B cell (primary cell): ENCODE measurements around the gene PLAC1. TPM values are rescaled to one million over a fixed set of nuclear protein-coding genes. Genes with fewer than 3 reads are reported as not detected.

ENCODE experiments used
- ATAC-seq: fragments of 200-7000 bp; cut with Tn5 transposase; one replicate; pipeline ENCODE4 v1.10.0; 2021; ENCODE audit warnings: low read depth, mild to moderate bottlenecking, moderate number of reproducible peaks, moderate library complexity
- CTCF ChIA-PET: fragments of 350-600 bp; sonication (Branson Sonifier 250); formaldehyde crosslinking; loops from one replicate; lab custom pipeline; 2021; ENCODE audit warnings: antibody characterized with exemption, inconsistent platforms; lab: Charles Lee
- POLR2A ChIA-PET: fragments of 350-600 bp; sonication (Branson Sonifier 250); formaldehyde crosslinking; loops from one replicate; lab custom pipeline; 2021; ENCODE audit warnings: antibody characterized with exemption; lab: Charles Lee
- DNase-seq: peaks from one replicate; pipeline ENCODE4 v3.0.0; 2013
- H2AFZ ChIP-seq: 2 replicates; pipeline ENCODE4 v1.6.1; 2012; ENCODE audit warnings: mild to moderate bottlenecking, low read depth, low read length; ENCODE audit not compliant: insufficient read depth, poor library complexity, severe bottlenecking
- H3K27ac ChIP-seq, 2 donors: 1 replicate in 1 of 2; 2 replicates in 1 of 2; pipeline ENCODE4 v1.5.1; 2012 to 2013; ENCODE audit warnings: low read length in 2 of 2, mild to moderate bottlenecking in 2 of 2, moderate library complexity in 1 of 2
- H3K27me3 ChIP-seq, 4 experiments: fragments of 200-600 bp in 1 of 4; sonication (generic) in 1 of 4; replicated peaks in 1 of 4; 1 replicate in 2 of 4; 2 replicates in 2 of 4; pipeline versions ENCODE4 v1.6.1 to v1.7.0; 2013 to 2016; ENCODE audit warnings: low read length in 3 of 4, mild to moderate bottlenecking in 2 of 4, mixed read lengths in 1 of 4, moderate library complexity in 1 of 4; ENCODE audit not compliant: insufficient read depth in 4 of 4, control insufficient read depth in 3 of 4; ENCODE audit errors: control extremely low read depth in 1 of 4
- H3K36me3 ChIP-seq, 2 experiments: replicated peaks in 1 of 2; 1 replicate in 1 of 2; 2 replicates in 1 of 2; pipeline versions ENCODE4 v1.6.1 to v1.7.1; 2013; ENCODE audit warnings: low read length in 1 of 2; ENCODE audit not compliant: insufficient read depth in 2 of 2, control insufficient read depth in 1 of 2; ENCODE audit errors: control extremely low read depth in 1 of 2, extremely low read depth in 1 of 2
- H3K4me1 ChIP-seq, 2 donors: fragments of 200-600 bp in 1 of 2; sonication (generic) in 1 of 2; 1 replicate in 1 of 2; 2 replicates in 1 of 2; pipeline versions ENCODE4 v1.5.1 to v1.6.1; 2013 to 2017; ENCODE audit warnings: low read length in 2 of 2; ENCODE audit not compliant: control insufficient read depth in 2 of 2, insufficient read depth in 2 of 2
- H3K4me2 ChIP-seq: replicated peaks from 2 replicates; pipeline ENCODE3; 2012; ENCODE audit warnings: mild to moderate bottlenecking, low read depth, low read length; ENCODE audit not compliant: poor library complexity, severe bottlenecking
- H3K4me3 ChIP-seq, 5 experiments: fragments of 200-600 bp in 1 of 5; sonication (generic) in 1 of 5; 1 replicate in 3 of 5; 2 replicates in 2 of 5; pipeline versions ENCODE4 v1.5.1 to v1.7.0; 2011 to 2016; ENCODE audit warnings: low read length in 4 of 5, mild to moderate bottlenecking in 4 of 5, low read depth in 2 of 5, control low read depth in 1 of 5, moderate library complexity in 1 of 5; ENCODE audit not compliant: insufficient read depth in 1 of 5; ENCODE audit errors: control extremely low read depth in 1 of 5, extremely low read depth in 1 of 5
- H3K79me2 ChIP-seq: fragments of 200-600 bp; sonication (generic); one replicate; pipeline ENCODE4 v1.6.0; 2016; ENCODE audit warnings: low read length; ENCODE audit not compliant: control insufficient read depth, insufficient read depth
- H3K9ac ChIP-seq: fragments of 200-600 bp; sonication (generic); 2 replicates; pipeline ENCODE4 v1.6.1; 2017; ENCODE audit warnings: mild to moderate bottlenecking, low read length, moderate library complexity
- H3K9me3 ChIP-seq, 3 donors: one replicate each; pipeline versions ENCODE4 v1.6.1 to v1.7.1; 2013; ENCODE audit warnings: low read length in 2 of 3; ENCODE audit not compliant: control insufficient read depth in 2 of 3, insufficient read depth in 1 of 3; ENCODE audit errors: control extremely low read depth in 1 of 3
- H4K20me1 ChIP-seq: 2 replicates; pipeline ENCODE4 v1.6.0; 2012; ENCODE audit warnings: mild to moderate bottlenecking, low read length; ENCODE audit not compliant: insufficient read depth, control insufficient read depth, poor library complexity, severe bottlenecking
- H3K27ac Mint-ChIP-seq: one replicate; pipeline ENCODE4 v1.8.0; 2021; ENCODE audit warnings: mixed read lengths
- H3K27me3 Mint-ChIP-seq: one replicate; pipeline ENCODE4 v1.8.0; 2021; ENCODE audit warnings: mixed read lengths
- H3K4me1 Mint-ChIP-seq: one replicate; pipeline ENCODE4 v1.8.0; 2021; ENCODE audit warnings: mixed read lengths
- H3K4me3 Mint-ChIP-seq: one replicate; pipeline ENCODE4 v1.8.0; 2021; ENCODE audit warnings: mixed read lengths
- H3K9me3 Mint-ChIP-seq: one replicate; pipeline ENCODE4 v1.8.0; 2022; ENCODE audit warnings: mixed read lengths; ENCODE audit not compliant: insufficient read depth
- EZH2 ChIP-seq: IDR thresholded peaks from 2 replicates; pipeline ENCODE4 v1.6.1; 2012; ENCODE audit warnings: borderline replicate concordance, low read depth, mild to moderate bottlenecking, moderate library complexity, low read length; ENCODE audit not compliant: insufficient read depth, poor library complexity, severe bottlenecking
- WGBS: methylation state at CpG from one replicate; pipeline ENCODE4 v1.1.5; 2013; ENCODE audit warnings: missing lambda C conversion rate; ENCODE audit not compliant: insufficient coverage; 5-methylcytosine and 5-hydroxymethylcytosine counted together
- intact Hi-C: fragments of 100-400 bp; cut with micrococcal nuclease; formaldehyde crosslinking; loops from one replicate; pipeline ENCODE4 v1.10.0; 2022
- polyA plus RNA-seq: library from polyadenylated mRNA; depleted of rRNA; stranded (reverse); fragments of >200 nt; gene quantifications from 2 replicates; pipeline ENCODE4 v1.2.3, GENCODE V29; 2012
- total RNA-seq, 2 donors: library from RNA; stranded (reverse); fragments of 120-200 nt in 1 of 2; gene quantifications; 1 replicate in 1 of 2; 2 replicates in 1 of 2; pipeline versions ENCODE4 v1.2.3 to v1.2.4, GENCODE V29; 2013 to 2022
- TF ChIP-seq, protein P1 (sequence below): fragments of 200-600 bp; IDR thresholded peaks from one replicate; pipeline ENCODE4 v1.8.0; 2022; ENCODE audit warnings: antibody characterized with exemption, mild to moderate bottlenecking

PLAC1 gene
- total and polyA plus RNA-seq, 2 donors (not counting 1 experiment from before 2014, with no cell fraction given), result not detected

DNA sequence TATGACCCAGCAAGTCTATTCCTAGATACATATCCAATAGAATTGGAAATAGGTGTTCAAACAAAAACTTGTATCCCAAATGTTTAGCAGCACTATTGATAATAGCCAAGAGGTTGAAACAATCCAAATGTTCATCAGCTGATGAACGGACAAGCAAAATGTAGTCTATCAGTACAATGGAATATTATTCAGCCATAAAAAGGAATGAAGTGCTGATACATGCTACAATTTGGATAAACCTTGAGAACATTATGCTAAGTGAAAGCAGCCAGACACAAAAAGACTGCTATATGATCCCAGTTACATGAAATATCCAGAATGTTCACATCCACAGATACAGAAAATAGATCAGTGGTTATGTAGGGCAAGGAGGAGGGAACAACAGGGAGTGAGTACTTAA lies 50.1 kb downstream of the PLAC1 start:
- no peaks in the 10 kb centered on the region for H3K9me3 ChIP-seq
- Mint-ChIP-seq H3K27me3 (peaks cover 4% of the 10 kb centered on the region), H3K9me3 (no peaks in the 10 kb centered on the region), H3K4me1 (no peaks in the 10 kb centered on the region), H3K4me3 (no peak overlapping the region), H3K27ac (no peak overlapping the region)
- no peaks in the 10 kb centered on the region for H4K20me1 ChIP-seq
- no peak for TF ChIP-seq EZH2
- TF ChIP-seq, protein P1, sequence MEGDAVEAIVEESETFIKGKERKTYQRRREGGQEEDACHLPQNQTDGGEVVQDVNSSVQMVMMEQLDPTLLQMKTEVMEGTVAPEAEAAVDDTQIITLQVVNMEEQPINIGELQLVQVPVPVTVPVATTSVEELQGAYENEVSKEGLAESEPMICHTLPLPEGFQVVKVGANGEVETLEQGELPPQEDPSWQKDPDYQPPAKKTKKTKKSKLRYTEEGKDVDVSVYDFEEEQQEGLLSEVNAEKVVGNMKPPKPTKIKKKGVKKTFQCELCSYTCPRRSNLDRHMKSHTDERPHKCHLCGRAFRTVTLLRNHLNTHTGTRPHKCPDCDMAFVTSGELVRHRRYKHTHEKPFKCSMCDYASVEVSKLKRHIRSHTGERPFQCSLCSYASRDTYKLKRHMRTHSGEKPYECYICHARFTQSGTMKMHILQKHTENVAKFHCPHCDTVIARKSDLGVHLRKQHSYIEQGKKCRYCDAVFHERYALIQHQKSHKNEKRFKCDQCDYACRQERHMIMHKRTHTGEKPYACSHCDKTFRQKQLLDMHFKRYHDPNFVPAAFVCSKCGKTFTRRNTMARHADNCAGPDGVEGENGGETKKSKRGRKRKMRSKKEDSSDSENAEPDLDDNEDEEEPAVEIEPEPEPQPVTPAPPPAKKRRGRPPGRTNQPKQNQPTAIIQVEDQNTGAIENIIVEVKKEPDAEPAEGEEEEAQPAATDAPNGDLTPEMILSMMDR, result no peak
- ChIA-PET POLR2A (no interaction called here), CTCF (no interaction called here)
- H3K36me3 ChIP-seq, result no peaks in the 10 kb centered on the region
- no peak overlapping the region for H3K4me2 ChIP-seq
- ATAC-seq (no peak), DNase-seq (no peak)
- no peaks in the 10 kb centered on the region for H3K79me2 ChIP-seq
- no CpG with 5 or more reads among the region's 1 CpG for WGBS
- H3K27ac ChIP-seq, result no peak overlapping the region
- H2AFZ ChIP-seq, result no peak overlapping the region
- H3K9ac ChIP-seq, result no peak overlapping the region
- no peak overlapping the region for H3K4me3 ChIP-seq
- no peaks in the 10 kb centered on the region for H3K4me1 ChIP-seq
- intact Hi-C loops, result no loop called here
- H3K27me3 ChIP-seq, result no peaks in the 10 kb centered on the region

DNA sequence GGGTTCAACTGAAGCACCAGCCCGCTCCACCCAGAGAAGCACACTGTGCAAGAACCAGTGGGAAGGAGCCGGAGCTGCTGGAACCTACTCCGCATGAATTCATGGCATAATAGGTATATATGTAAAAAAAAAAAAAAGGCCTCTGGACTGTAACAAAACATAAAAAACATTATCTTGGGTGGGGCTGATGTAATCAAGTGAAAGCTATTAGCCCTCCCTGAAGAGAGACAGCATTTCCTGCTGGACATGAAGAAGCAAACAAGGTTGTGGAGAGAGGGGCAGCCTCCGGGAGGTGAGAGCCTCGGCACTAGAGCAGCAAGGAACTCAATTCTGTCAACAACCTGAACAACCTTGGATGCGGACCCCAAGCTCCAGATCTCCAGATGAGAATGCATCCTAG lies 50.7 kb downstream of the PLAC1 start:
- Mint-ChIP-seq H3K4me1 (no peaks in the 10 kb centered on the region), H3K27ac (no peak overlapping the region), H3K9me3 (no peaks in the 10 kb centered on the region), H3K4me3 (no peak overlapping the region), H3K27me3 (peaks cover 6% of the 10 kb centered on the region)
- ATAC-seq (no peak), DNase-seq (no peak)
- no peaks in the 10 kb centered on the region for H3K4me1 ChIP-seq
- H3K27me3 ChIP-seq, result no peaks in the 10 kb centered on the region
- no peaks in the 10 kb centered on the region for H3K36me3 ChIP-seq
- intact Hi-C loops, result no loop called here
- POLR2A ChIA-PET, result no interaction called here
- H3K4me2 ChIP-seq, result no peak overlapping the region
- no peak overlapping the region for H3K27ac ChIP-seq
- H3K9me3 ChIP-seq, result no peaks in the 10 kb centered on the region
- no peak for TF ChIP-seq EZH2
- TF ChIP-seq, protein P1, result no peak
- CTCF ChIA-PET, result no interaction called here
- H2AFZ ChIP-seq, result no peak overlapping the region
- no peaks in the 10 kb centered on the region for H4K20me1 ChIP-seq
- 100% methylated on average over 1 of the region's 6 CpGs for WGBS
- no peak overlapping the region for H3K4me3 ChIP-seq
- H3K9ac ChIP-seq, result no peak overlapping the region
- H3K79me2 ChIP-seq, result no peaks in the 10 kb centered on the region
